HCT116 (cell line): ENCODE measurements around the gene BOC. TPM values are rescaled to one million over a fixed set of nuclear protein-coding genes. Genes with fewer than 3 reads are reported as not detected.
A peak's percentile ranks its signal among the peaks of the same experiment; 100 is the strongest.

Source experiments
- ATAC-seq: fragments of 200-7000 bp; cut with Tn5 transposase; 2 replicates; pipeline ENCODE4 v1.9.1; 2020; ENCODE audit warnings: mild to moderate bottlenecking, moderate library complexity
- BruUV-seq: library from RNA; stranded (reverse); fragments of 400-500 nt; replicated peaks from 2 replicates; lab custom pipeline; 2021; lab: Mats Ljungman, UMichigan
- CTCF ChIA-PET: fragments of 300-600 bp; sonication (Branson Sonifier 250); formaldehyde crosslinking; loops from one replicate; lab custom pipeline; 2021; ENCODE audit warnings: antibody characterized with exemption; lab: Charles Lee
- POLR2A ChIA-PET: fragments of 300-600, 350-600 bp; sonication (Branson Sonifier 250); formaldehyde crosslinking; loops from one replicate; lab custom pipeline; 2021; ENCODE audit warnings: antibody characterized with exemption; lab: Charles Lee
- RAD21 ChIA-PET, 2 experiments: fragments of 300-600 bp; sonication (Branson Sonifier 250); formaldehyde crosslinking; loops; one replicate each; lab custom pipeline; 2023; ENCODE audit warnings: low total read pairs in 2 of 2; ENCODE audit not compliant: uncharacterized antibody in 2 of 2, unreplicated experiment in 2 of 2, low non-redundant PET in 1 of 2; lab: Charles Lee
- DNase-seq: peaks from one replicate; pipeline ENCODE4 v3.0.0-alpha.2; 2010; ENCODE audit warnings: low read depth, low spot score
- H2AFZ ChIP-seq: fragments of 200-600 bp; shearing (Covaris generic), sonication (generic); 2 replicates; pipeline ENCODE4 v1.6.1; 2017; ENCODE audit warnings: low read depth, mixed run types, mixed read lengths, antibody characterized with exemption, low read length; ENCODE audit not compliant: poor library complexity, severe bottlenecking
- H3K27ac ChIP-seq: 2 replicates; pipeline ENCODE4 v1.5.1; 2012; ENCODE audit warnings: low read depth, low read length
- H3K27me3 ChIP-seq: fragments of 200-600 bp; sonication (generic); 2 replicates; pipeline ENCODE4 v1.6.1; 2016; ENCODE audit warnings: mixed run types, low read length, mixed read lengths; ENCODE audit not compliant: insufficient read depth
- H3K36me3 ChIP-seq, 2 experiments: fragments of 200-500 bp in 1 of 2; fragments of 200-600 bp in 1 of 2; sonication (Bioruptor generic) in 1 of 2; sonication (generic) in 1 of 2; 2 replicates each; pipeline versions ENCODE4 v1.5.1 to v1.6.1; 2014 to 2016; ENCODE audit warnings: low read length in 2 of 2, inconsistent platforms in 1 of 2, mixed read lengths in 1 of 2, mixed run types in 1 of 2; ENCODE audit not compliant: insufficient read depth in 2 of 2, control insufficient read depth in 1 of 2
- H3K4me1 ChIP-seq, 2 experiments: fragments of 200-600 bp in 1 of 2; sonication (generic) in 1 of 2; 2 replicates each; pipeline versions ENCODE4 v1.5.1 to v1.6.1; 2012 to 2017; ENCODE audit warnings: low read length in 2 of 2, inconsistent platforms in 1 of 2, mild to moderate bottlenecking in 1 of 2, mixed read lengths in 1 of 2, mixed run types in 1 of 2, moderate library complexity in 1 of 2; ENCODE audit not compliant: insufficient read depth in 2 of 2, control insufficient read depth in 1 of 2
- H3K4me2 ChIP-seq: fragments of 200-600 bp; sonication (generic); 2 replicates; pipeline ENCODE4 v1.6.1; 2017; ENCODE audit warnings: mixed run types, low read length, mixed read lengths
- H3K4me3 ChIP-seq, 2 experiments: fragments of 200-600 bp in 1 of 2; sonication (generic) in 1 of 2; replicated peaks in 1 of 2; 2 replicates each; pipeline ENCODE4 v1.5.1; 2011 to 2016; ENCODE audit warnings: low read length in 2 of 2, control low read depth in 1 of 2, low read depth in 1 of 2, mild to moderate bottlenecking in 1 of 2, mixed read lengths in 1 of 2, mixed run types in 1 of 2
- H3K79me2 ChIP-seq: fragments of 200-600 bp; sonication (generic); 2 replicates; pipeline ENCODE4 v1.6.1; 2017; ENCODE audit warnings: mild to moderate bottlenecking, mixed run types, low read length, moderate library complexity, mixed read lengths; ENCODE audit not compliant: insufficient read depth
- H3K9ac ChIP-seq: fragments of 200-600 bp; sonication (generic); 2 replicates; pipeline ENCODE4 v1.6.1; 2016; ENCODE audit warnings: low read length, mixed read lengths
- H3K9me2 ChIP-seq: fragments of 200-600 bp; sonication (generic), shearing (Covaris generic); 2 replicates; pipeline ENCODE4 v1.6.1; 2017; ENCODE audit warnings: mixed run types, mild to moderate bottlenecking, moderate library complexity; ENCODE audit not compliant: insufficient read depth
- H3K9me3 ChIP-seq, 2 experiments: fragments of 200-500 bp in 1 of 2; fragments of 200-600 bp in 1 of 2; sonication (Bioruptor generic) in 1 of 2; sonication (generic) in 1 of 2; 2 replicates each; pipeline ENCODE4 v1.6.1; 2014 to 2017; ENCODE audit warnings: low read length in 2 of 2, mixed read lengths in 2 of 2, inconsistent platforms in 1 of 2, low read depth in 1 of 2, mild to moderate bottlenecking in 1 of 2, mixed run types in 1 of 2, moderate library complexity in 1 of 2; ENCODE audit not compliant: control insufficient read depth in 1 of 2, insufficient read depth in 1 of 2
- H4K20me1 ChIP-seq: fragments of 200-600 bp; sonication (generic), shearing (Covaris generic); 2 replicates; pipeline ENCODE4 v1.6.1; 2017; ENCODE audit warnings: mixed run types, mild to moderate bottlenecking, moderate library complexity; ENCODE audit not compliant: insufficient read depth
- CBX3 ChIP-seq: IDR thresholded peaks from 2 replicates; pipeline ENCODE4 v1.6.1; 2012; ENCODE audit warnings: low read depth
- CEBPB ChIP-seq: IDR thresholded peaks from 2 replicates; pipeline ENCODE4 v1.6.1; 2012; ENCODE audit warnings: low read depth
- FOSL1 ChIP-seq: IDR thresholded peaks from 2 replicates; pipeline ENCODE4 v1.6.1; 2012; ENCODE audit warnings: low read depth
- MAX ChIP-seq: IDR thresholded peaks from 2 replicates; pipeline ENCODE4 v1.6.1; 2012
- REST ChIP-seq: IDR thresholded peaks from 2 replicates; pipeline ENCODE4 v1.6.1; 2012; ENCODE audit warnings: low read depth
- SP1 ChIP-seq: IDR thresholded peaks from 2 replicates; pipeline ENCODE4 v1.6.1; 2012; ENCODE audit warnings: low read depth
- TCF7L2 ChIP-seq: IDR thresholded peaks from 2 replicates; pipeline ENCODE4 v1.7.0; 2011; ENCODE audit warnings: borderline replicate concordance, inconsistent platforms; ENCODE audit not compliant: insufficient read depth, insufficient read length; ENCODE audit errors: extremely low read depth
- ZBTB33 ChIP-seq: IDR thresholded peaks from 2 replicates; pipeline ENCODE4 v1.6.1; 2011; ENCODE audit warnings: mild to moderate bottlenecking, low read length, moderate library complexity; ENCODE audit not compliant: insufficient replicate concordance; ENCODE audit errors: extremely low read depth
- ZFX ChIP-seq: fragments of 450-650 bp; IDR thresholded peaks from 2 replicates; pipeline ENCODE4 v1.6.1; 2017
- ZNF274 ChIP-seq: fragments of 200-500 bp; sonication (Bioruptor generic); IDR thresholded peaks from 2 replicates; pipeline ENCODE4 v1.6.1; 2014; ENCODE audit warnings: mild to moderate bottlenecking, low read depth, low read length, inconsistent platforms
- intact Hi-C: fragments of 100-400 bp; cut with micrococcal nuclease; formaldehyde crosslinking; loops from 2 replicates; pipeline ENCODE4 v1.10.0; 2022
- total RNA-seq: library from RNA; stranded (reverse); gene quantifications from one replicate; pipeline ENCODE4 v1.2.1, GENCODE V29; 2021; ENCODE audit not compliant: unreplicated experiment

BOC gene
- total RNA-seq, 1 experiment from 2014 or later = 3.3 TPM

GRCh38 chr3:113212150-113212843 is 940 bp downstream of the BOC start:
- H3K9me2 ChIP-seq = no peaks in the 10 kb centered on the region
- peak overlapping the region; percentile 63 for H3K9ac ChIP-seq
- peak overlapping the region; percentile 58 to 81 for H3K4me3 ChIP-seq
- ChIA-PET POLR2A (no interaction called here), CTCF (no interaction called here), RAD21 (no interaction called here)
- peak overlapping the region; percentile 91 for H3K4me2 ChIP-seq
- no peak overlapping the region; the same call in 1 of the 2 replicates for H3K27ac ChIP-seq
- no peak for DNase-seq
- peaks cover 7 to 17% of the 10 kb centered on the region in 2 experiments for H3K4me1 ChIP-seq
- no peaks in the 10 kb centered on the region for H3K27me3 ChIP-seq
- H2AFZ ChIP-seq = no peak overlapping the region
- no peaks in the 10 kb centered on the region for H3K79me2 ChIP-seq
- H3K36me3 ChIP-seq = no peaks in the 10 kb centered on the region
- intact Hi-C loops = no loop called here
- no TSS peak for BruUV-seq
- TF ChIP-seq ZFX (0 out of 2 replicates have a peak, but pooled peaks have one; percentile 36), CEBPB (no peak)
- H4K20me1 ChIP-seq = no peaks in the 10 kb centered on the region
- ATAC-seq = no peak
- H3K9me3 ChIP-seq = no peaks in the 10 kb centered on the region

GRCh38 chr3:113212844-113213375 is 1.6 kb downstream of the BOC start:
- Histone ChIP-seq H3K4me1 (peaks cover 7 to 17% of the 10 kb centered on the region in 2 experiments), H3K9ac (no peak overlapping the region), H3K27me3 (no peaks in the 10 kb centered on the region), H3K36me3 (no peaks in the 10 kb centered on the region), H3K9me2 (no peaks in the 10 kb centered on the region), H3K4me3 (no peak overlapping the region; a peak in 1 of 4 replicates), H2AFZ (no peak overlapping the region), H3K79me2 (no peaks in the 10 kb centered on the region), H3K4me2 (peak overlapping the region; percentile 91), H3K27ac (no peak overlapping the region), H3K9me3 (no peaks in the 10 kb centered on the region), H4K20me1 (no peaks in the 10 kb centered on the region)
- DNase-seq (no peak), ATAC-seq (no peak)
- BruUV-seq = no TSS peak
- POLR2A ChIA-PET = no interaction called here
- intact Hi-C loops = no loop called here
- CTCF ChIA-PET = no interaction called here
- RAD21 ChIA-PET = no interaction called here
- TF ChIP-seq REST (no peak), ZNF274 (no peak), ZBTB33 (no peak), FOSL1 (no peak), TCF7L2 (no peak), MAX (no peak), SP1 (no peak), CEBPB (no peak), ZFX (no peak), CBX3 (no peak)
